ENCODE results near the gene DOLPP1. TPM values are rescaled to one million over a fixed set of nuclear protein-coding genes. Genes with fewer than 3 reads are reported as not detected.
A peak's percentile ranks its signal among the peaks of the same experiment; 100 is the strongest.

Gene DOLPP1
- total and polyA plus RNA-seq, 12 donors, result 3.1 to 8.1 (median 5.0) TPM

DNA sequence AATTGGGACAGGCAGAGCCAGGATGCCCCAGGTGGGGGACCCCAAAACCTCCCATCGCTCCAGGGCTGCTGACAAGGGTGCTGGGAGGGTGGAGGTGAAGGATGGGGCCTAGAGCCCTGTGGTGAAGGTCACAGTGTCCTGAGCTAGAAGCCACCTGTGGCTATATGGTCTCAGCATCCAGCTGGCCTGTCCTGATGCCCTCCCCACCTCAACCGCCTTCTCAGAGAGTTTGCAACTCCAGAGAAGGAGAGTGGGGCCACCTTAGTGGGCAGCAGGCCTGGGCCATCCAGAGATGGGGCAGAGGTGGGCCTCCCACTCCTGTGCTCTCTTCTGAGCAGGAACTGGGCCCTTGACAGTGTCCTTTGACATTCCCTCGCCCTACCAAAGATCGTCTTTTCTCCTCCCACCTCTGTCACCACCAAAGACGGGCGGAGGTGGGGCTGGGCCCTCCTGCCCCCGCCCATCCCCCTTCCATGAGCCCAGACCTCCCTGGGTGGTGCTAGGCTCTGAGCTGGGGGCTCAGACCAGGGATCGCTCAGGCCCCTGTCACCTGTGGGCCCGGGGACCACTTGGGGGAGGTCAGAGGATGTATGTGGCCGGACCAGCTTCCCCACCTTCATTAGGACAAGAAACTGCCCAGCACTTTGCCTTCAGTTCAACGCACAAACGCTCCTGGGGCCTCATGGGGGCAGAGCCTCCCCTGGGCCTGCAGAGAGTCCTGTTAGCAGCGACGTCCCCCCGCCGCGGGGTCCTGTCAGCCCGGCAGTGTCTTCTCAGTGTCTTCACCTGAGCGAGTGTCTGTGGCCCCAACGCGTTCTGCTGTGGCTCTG is 10.0 kb upstream of the DOLPP1 start:
- no peak overlapping the region for H3K4me3 ChIP-seq
- H3K4me1 ChIP-seq, result peaks cover 0 to 23% (median 14%) of the 10 kb centered on the region in 9 donors
- H3K36me3 ChIP-seq, result peaks cover 0 to 52% (median 12%) of the 10 kb centered on the region in 9 donors
- no peaks in the 10 kb centered on the region for H3K9me3 ChIP-seq
- TF ChIP-seq, protein P1, sequence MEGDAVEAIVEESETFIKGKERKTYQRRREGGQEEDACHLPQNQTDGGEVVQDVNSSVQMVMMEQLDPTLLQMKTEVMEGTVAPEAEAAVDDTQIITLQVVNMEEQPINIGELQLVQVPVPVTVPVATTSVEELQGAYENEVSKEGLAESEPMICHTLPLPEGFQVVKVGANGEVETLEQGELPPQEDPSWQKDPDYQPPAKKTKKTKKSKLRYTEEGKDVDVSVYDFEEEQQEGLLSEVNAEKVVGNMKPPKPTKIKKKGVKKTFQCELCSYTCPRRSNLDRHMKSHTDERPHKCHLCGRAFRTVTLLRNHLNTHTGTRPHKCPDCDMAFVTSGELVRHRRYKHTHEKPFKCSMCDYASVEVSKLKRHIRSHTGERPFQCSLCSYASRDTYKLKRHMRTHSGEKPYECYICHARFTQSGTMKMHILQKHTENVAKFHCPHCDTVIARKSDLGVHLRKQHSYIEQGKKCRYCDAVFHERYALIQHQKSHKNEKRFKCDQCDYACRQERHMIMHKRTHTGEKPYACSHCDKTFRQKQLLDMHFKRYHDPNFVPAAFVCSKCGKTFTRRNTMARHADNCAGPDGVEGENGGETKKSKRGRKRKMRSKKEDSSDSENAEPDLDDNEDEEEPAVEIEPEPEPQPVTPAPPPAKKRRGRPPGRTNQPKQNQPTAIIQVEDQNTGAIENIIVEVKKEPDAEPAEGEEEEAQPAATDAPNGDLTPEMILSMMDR (IDR thresholded peaks at IDR 0.05), result no peak
- no peaks in the 10 kb centered on the region for H3K27me3 ChIP-seq
- 70 to 81% methylated on average over 21 of the region's 21 CpGs for WGBS, 2 donors
- ATAC-seq (no peak), DNase-seq (no peak)
- H3K27ac ChIP-seq, result peak overlapping the region in 3 of 10 donors; percentile 38 to 89 (median 88)
- intact Hi-C loops (cut with DNase I), result no loop called here

DNA sequence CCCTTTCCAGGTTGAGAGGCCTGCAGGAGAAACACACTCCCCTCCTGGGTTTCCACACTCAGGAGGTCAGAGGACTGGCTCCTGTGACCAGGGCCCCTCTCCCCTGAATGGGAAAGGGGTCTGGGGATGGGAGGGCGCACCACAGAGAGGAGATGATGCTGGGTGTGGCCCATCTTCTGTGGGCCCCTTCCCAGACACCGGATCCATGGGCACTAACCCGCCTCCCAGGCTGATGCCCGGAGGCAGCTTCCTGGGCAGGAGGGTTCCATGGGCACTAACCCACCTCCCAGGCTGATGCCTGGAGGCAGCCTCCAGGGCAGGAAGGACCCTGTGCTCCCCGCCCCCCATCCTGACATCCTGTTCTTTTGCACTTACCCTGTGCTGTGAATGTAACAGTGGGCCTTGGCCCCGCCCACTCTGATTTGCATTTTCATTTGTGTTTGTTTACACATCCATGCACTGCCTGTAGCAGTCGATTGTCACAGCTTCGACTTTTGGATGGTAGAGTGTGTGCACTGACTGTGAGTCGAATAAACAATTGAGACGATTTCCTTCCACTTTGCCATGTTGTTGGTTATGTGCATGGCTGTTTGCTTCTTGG is 9.3 kb upstream of the DOLPP1 start:
- 67 to 72% methylated on average over 10 of the region's 10 CpGs for WGBS, 2 donors
- DNase-seq (no peak), ATAC-seq (no peak)
- Histone ChIP-seq H3K4me3 (no peak overlapping the region), H3K27me3 (no peaks in the 10 kb centered on the region), H3K36me3 (peaks cover 0 to 47% (median 12%) of the 10 kb centered on the region in 9 donors), H3K27ac (no peak overlapping the region), H3K9me3 (no peaks in the 10 kb centered on the region), H3K4me1 (peaks cover 0 to 23% (median 14%) of the 10 kb centered on the region in 9 donors)
- intact Hi-C loops (cut with DNase I), result no loop called here
- TF ChIP-seq, protein P1 (IDR thresholded peaks at IDR 0.05), result no peak

DNA sequence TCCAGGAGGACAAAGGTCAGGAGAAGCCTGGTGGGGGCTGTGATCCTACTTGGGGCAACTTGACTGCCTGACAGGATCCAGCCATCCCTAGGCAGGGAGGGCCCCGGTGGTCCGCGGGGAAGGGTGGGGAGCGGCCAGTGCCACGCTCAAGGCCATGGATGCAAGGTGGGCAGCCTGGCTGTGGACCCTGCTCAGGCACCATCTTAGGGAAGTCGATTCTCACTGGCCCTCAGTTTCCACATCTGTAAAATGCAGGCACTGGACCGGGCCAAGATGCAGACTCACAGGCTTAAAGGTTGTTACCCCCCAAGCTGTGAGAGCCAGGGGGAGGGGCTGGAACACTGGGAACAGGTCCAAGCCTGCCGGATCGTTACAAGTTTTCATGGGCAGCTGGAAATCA is 8.7 kb upstream of the DOLPP1 start:
- peaks cover 0 to 23% (median 14%) of the 10 kb centered on the region in 9 donors for H3K4me1 ChIP-seq
- no peaks in the 10 kb centered on the region for H3K9me3 ChIP-seq
- intact Hi-C loops (cut with DNase I), result no loop called here
- DNase-seq (no peak), ATAC-seq (no peak)
- WGBS, 2 donors, result 60 to 61% methylated on average over 9 of the region's 9 CpGs
- H3K36me3 ChIP-seq, result peaks cover 0 to 42% (median 12%) of the 10 kb centered on the region in 9 donors
- no peak overlapping the region for H3K4me3 ChIP-seq
- TF ChIP-seq, protein P1 (IDR thresholded peaks at IDR 0.05), result no peak
- H3K27ac ChIP-seq, result no peak overlapping the region
- no peaks in the 10 kb centered on the region for H3K27me3 ChIP-seq

DNA sequence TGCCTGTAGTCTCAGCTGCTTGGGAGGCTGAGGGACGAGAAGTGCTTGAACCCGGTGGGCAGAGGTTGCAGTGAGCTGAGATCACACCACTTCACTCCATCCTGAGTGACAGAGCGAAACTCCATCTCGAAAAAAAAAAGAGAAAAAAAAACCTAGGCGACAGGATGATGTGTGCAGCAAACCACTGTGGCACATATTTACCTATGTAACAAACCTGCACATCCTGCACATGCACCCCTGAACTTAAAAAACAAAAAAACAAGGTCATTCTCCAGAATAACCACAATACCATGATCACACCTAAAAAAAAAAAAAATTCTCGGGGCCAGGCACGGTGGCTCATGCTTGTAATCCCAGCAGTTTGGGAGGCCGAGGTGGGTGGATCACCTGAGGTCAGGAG is 7.5 kb upstream of the DOLPP1 start:
- ATAC-seq (no peak), DNase-seq (no peak)
- Histone ChIP-seq H3K36me3 (peaks cover 0 to 30% (median 0%) of the 10 kb centered on the region in 9 donors), H3K4me1 (peaks cover 0 to 20% (median 14%) of the 10 kb centered on the region in 9 donors), H3K27ac (no peak overlapping the region), H3K27me3 (no peaks in the 10 kb centered on the region), H3K9me3 (no peaks in the 10 kb centered on the region), H3K4me3 (no peak overlapping the region)
- WGBS, 2 donors, result 87 to 94% methylated on average over 8 of the region's 8 CpGs
- TF ChIP-seq, protein P1 (IDR thresholded peaks at IDR 0.05), result no peak
- intact Hi-C loops (cut with DNase I), result no loop called here
